Kidney epithelial cell (primary cell): ENCODE results near the gene PHTF1. TPM values are rescaled to one million over a fixed set of nuclear protein-coding genes. Genes with fewer than 3 reads are reported as not detected.

ENCODE experiments used
- DNase-seq: peaks from one replicate; pipeline ENCODE4 v3.0.0-alpha.2; 2010; ENCODE audit warnings: low read depth
- H3K27me3 ChIP-seq: 2 replicates; pipeline ENCODE4 v1.6.0; 2011; ENCODE audit warnings: low read length; ENCODE audit not compliant: control insufficient read depth, insufficient read depth
- H3K36me3 ChIP-seq: 2 replicates; pipeline ENCODE4 v1.5.1; 2011; ENCODE audit warnings: low read length; ENCODE audit not compliant: control insufficient read depth, insufficient read depth
- H3K4me3 ChIP-seq: 2 replicates; pipeline ENCODE4 v1.5.1; 2011; ENCODE audit warnings: low read depth, mild to moderate bottlenecking, control low read depth, low read length
- CTCF ChIP-seq: IDR thresholded peaks from 2 replicates; pipeline ENCODE4 v1.5.1; 2011; ENCODE audit warnings: mild to moderate bottlenecking, moderate library complexity, low read length, control low read depth, inconsistent platforms; ENCODE audit not compliant: insufficient read depth, poor library complexity, severe bottlenecking
- total RNA-seq: library from RNA; depleted of rRNA; stranded (reverse); fragments of >200 nt; gene quantifications from 2 replicates; pipeline ENCODE4 v1.2.3, GENCODE V29; 2015

Gene PHTF1
- total RNA-seq, 1 donor from 2014 or later: 22.5 TPM

GRCh38 chr1:113674591-113674990 is 84.7 kb downstream of the PHTF1 start:
- no peak for DNase-seq
- no peak for TF ChIP-seq CTCF
- Histone ChIP-seq H3K36me3 (no peaks in the 10 kb centered on the region), H3K27me3 (no peaks in the 10 kb centered on the region), H3K4me3 (no peak overlapping the region)

- Histone ChIP-seq H3K4me3 (no peak overlapping the region), H3K27me3 (no peaks in the 10 kb centered on the region), H3K36me3 (no peaks in the 10 kb centered on the region)
- DNase-seq: no peak
- no peak for TF ChIP-seq CTCF
These were observed 86.8 kb downstream of the PHTF1 start for GRCh38 chr1:113672491-113672890.

- H3K4me3 ChIP-seq: no peak overlapping the region
- TF ChIP-seq CTCF: no peak
- H3K27me3 ChIP-seq: no peaks in the 10 kb centered on the region
- H3K36me3 ChIP-seq: no peaks in the 10 kb centered on the region
- DNase-seq: no peak
These were observed 88.6 kb downstream of the PHTF1 start for GRCh38 chr1:113670650-113671049.

- no peak for DNase-seq
- Histone ChIP-seq H3K27me3 (no peaks in the 10 kb centered on the region), H3K4me3 (no peak overlapping the region), H3K36me3 (no peaks in the 10 kb centered on the region)
- no peak for TF ChIP-seq CTCF
These were observed 89.3 kb downstream of the PHTF1 start for GRCh38 chr1:113669988-113670387.

- TF ChIP-seq CTCF: no peak
- Histone ChIP-seq H3K36me3 (no peaks in the 10 kb centered on the region), H3K4me3 (no peak overlapping the region), H3K27me3 (no peaks in the 10 kb centered on the region)
- no peak for DNase-seq
These were observed 93.2 kb downstream of the PHTF1 start for GRCh38 chr1:113666126-113666525.

GRCh38 chr1:113665071-113665470 is 94.2 kb downstream of the PHTF1 start:
- H3K27me3 ChIP-seq: no peaks in the 10 kb centered on the region
- DNase-seq: no peak
- H3K36me3 ChIP-seq: no peaks in the 10 kb centered on the region
- no peak overlapping the region for H3K4me3 ChIP-seq
- no peak for TF ChIP-seq CTCF
